MCF 10A (cell line): ENCODE measurements around the gene TUFT1. TPM values are rescaled to one million over a fixed set of nuclear protein-coding genes. Genes with fewer than 3 reads are reported as not detected.

Source experiments
- BruUV-seq: library from RNA; stranded (reverse); fragments of 400-500 nt; replicated peaks from 2 replicates; lab custom pipeline; 2021; lab: Mats Ljungman, UMichigan
- CTCF ChIA-PET: fragments of 300-600 bp; sonication (Branson Sonifier 250); formaldehyde crosslinking; extraction: SDS; loops from one replicate; lab custom pipeline; 2021; ENCODE audit warnings: antibody characterized with exemption, inconsistent platforms; lab: Yijun Ruan, JAX
- POLR2A ChIA-PET: fragments of 300-600, 350-650 bp; sonication (Branson Sonifier 250); formaldehyde crosslinking; extraction: SDS; loops from one replicate; lab custom pipeline; 2020; ENCODE audit warnings: antibody characterized with exemption, inconsistent platforms; lab: Yijun Ruan, JAX
- DNase-seq: peaks from one replicate; pipeline ENCODE4 v3.0.0-alpha.2; 2018; ENCODE audit not compliant: unreplicated experiment
- H3K27ac Mint-ChIP-seq: one replicate; pipeline ENCODE4 v1.8.0; 2022; ENCODE audit warnings: mild to moderate bottlenecking, low read depth, mixed read lengths; ENCODE audit not compliant: unreplicated experiment
- H3K27me3 Mint-ChIP-seq: one replicate; pipeline ENCODE4 v1.8.0; 2022; ENCODE audit warnings: mixed read lengths; ENCODE audit not compliant: insufficient read depth, unreplicated experiment
- H3K36me3 Mint-ChIP-seq: one replicate; pipeline ENCODE4 v1.8.0; 2022; ENCODE audit warnings: mild to moderate bottlenecking, moderate library complexity, mixed read lengths; ENCODE audit not compliant: insufficient read depth, unreplicated experiment
- H3K4me1 Mint-ChIP-seq: one replicate; pipeline ENCODE4 v1.8.0; 2022; ENCODE audit warnings: mixed read lengths; ENCODE audit not compliant: insufficient read depth, unreplicated experiment
- H3K4me3 Mint-ChIP-seq: one replicate; pipeline ENCODE4 v1.8.0; 2022; ENCODE audit warnings: mild to moderate bottlenecking, moderate library complexity, mixed read lengths; ENCODE audit not compliant: unreplicated experiment
- H3K9me3 Mint-ChIP-seq: one replicate; pipeline ENCODE4 v1.8.0; 2022; ENCODE audit warnings: mixed read lengths; ENCODE audit not compliant: unreplicated experiment
- intact Hi-C: fragments of 100-400 bp; cut with micrococcal nuclease; formaldehyde crosslinking; loops from 2 replicates; pipeline ENCODE4 v1.14.1; 2022
- total RNA-seq: library from RNA; stranded (reverse); gene quantifications from 2 replicates; pipeline ENCODE4 v1.2.3, GENCODE V29; 2022
- TF ChIP-seq, protein P1 (sequence below): fragments of 200-600 bp; IDR thresholded peaks from one replicate; pipeline ENCODE4 v1.8.0; 2022; ENCODE audit warnings: antibody characterized with exemption, mild to moderate bottlenecking; ENCODE audit not compliant: unreplicated experiment

TUFT1 gene
- total RNA-seq, 1 experiment from 2014 or later = 162 TPM

DNA sequence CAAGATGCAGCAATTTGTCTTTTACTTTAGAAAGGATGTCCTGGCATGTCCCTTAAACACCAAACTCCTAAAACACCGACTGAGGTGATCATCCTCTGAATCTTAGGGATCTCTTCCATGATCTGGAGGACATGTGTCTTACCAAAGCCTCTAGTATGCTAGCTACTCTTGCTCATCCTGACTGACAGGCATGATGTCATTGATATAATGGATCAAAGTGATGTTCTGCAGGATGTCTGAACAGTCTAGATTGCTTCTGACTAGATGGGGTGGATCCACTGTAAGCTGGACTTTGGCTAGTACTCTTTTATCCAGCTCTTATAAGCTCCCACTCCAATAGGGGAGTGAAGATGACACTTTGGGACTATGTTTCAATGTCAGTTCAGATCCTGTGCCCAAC is 40.2 kb upstream of the TUFT1 start:
- H3K4me3 Mint-ChIP-seq = no peak overlapping the region
- H3K4me1 Mint-ChIP-seq = peaks cover 9% of the 10 kb centered on the region
- intact Hi-C loops = no loop called here
- H3K27ac Mint-ChIP-seq = no peak overlapping the region
- CTCF ChIA-PET = interaction anchor here (0.6 to 1.0 kb wide), 2 partner anchors 33 to 36 kb away, joined by 3 to 7 read pairs; no protein-coding TSS in a partner anchor
- H3K27me3 Mint-ChIP-seq = peaks cover 31% of the 10 kb centered on the region
- H3K9me3 Mint-ChIP-seq = no peaks in the 10 kb centered on the region
- no TSS peak for BruUV-seq
- POLR2A ChIA-PET = interaction anchor here (2.1 kb wide), 1 partner anchor 11 kb away, joined by 5 read pairs; no protein-coding TSS in a partner anchor
- TF ChIP-seq, protein P1, sequence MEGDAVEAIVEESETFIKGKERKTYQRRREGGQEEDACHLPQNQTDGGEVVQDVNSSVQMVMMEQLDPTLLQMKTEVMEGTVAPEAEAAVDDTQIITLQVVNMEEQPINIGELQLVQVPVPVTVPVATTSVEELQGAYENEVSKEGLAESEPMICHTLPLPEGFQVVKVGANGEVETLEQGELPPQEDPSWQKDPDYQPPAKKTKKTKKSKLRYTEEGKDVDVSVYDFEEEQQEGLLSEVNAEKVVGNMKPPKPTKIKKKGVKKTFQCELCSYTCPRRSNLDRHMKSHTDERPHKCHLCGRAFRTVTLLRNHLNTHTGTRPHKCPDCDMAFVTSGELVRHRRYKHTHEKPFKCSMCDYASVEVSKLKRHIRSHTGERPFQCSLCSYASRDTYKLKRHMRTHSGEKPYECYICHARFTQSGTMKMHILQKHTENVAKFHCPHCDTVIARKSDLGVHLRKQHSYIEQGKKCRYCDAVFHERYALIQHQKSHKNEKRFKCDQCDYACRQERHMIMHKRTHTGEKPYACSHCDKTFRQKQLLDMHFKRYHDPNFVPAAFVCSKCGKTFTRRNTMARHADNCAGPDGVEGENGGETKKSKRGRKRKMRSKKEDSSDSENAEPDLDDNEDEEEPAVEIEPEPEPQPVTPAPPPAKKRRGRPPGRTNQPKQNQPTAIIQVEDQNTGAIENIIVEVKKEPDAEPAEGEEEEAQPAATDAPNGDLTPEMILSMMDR = no peak
- no peaks in the 10 kb centered on the region for H3K36me3 Mint-ChIP-seq
- DNase-seq = no peak

DNA sequence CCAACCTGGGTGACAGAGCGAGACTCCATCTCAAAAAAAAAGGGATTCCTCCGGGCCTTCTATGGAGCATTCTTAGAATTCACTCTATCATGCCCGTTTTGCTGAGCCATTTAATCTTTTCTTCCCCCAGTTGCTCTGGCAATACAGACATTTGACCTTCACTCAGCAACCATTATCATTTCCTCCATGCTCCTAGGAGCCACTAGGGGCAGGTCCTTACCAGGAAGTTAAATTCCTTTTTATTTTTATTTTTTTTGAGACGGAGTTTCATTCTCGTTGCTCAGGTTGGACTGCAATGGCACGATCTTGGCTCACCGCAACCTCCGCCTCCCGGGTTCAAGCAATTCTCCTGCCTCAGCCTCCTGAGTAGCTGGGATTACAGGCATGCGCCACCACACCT is 38.6 kb upstream of the TUFT1 start:
- intact Hi-C loops = no loop called here
- CTCF ChIA-PET = interaction anchor here (0.6 to 0.9 kb wide), 2 partner anchors 20 to 29 kb away, joined by 3 to 7 read pairs; no protein-coding TSS in a partner anchor

DNA sequence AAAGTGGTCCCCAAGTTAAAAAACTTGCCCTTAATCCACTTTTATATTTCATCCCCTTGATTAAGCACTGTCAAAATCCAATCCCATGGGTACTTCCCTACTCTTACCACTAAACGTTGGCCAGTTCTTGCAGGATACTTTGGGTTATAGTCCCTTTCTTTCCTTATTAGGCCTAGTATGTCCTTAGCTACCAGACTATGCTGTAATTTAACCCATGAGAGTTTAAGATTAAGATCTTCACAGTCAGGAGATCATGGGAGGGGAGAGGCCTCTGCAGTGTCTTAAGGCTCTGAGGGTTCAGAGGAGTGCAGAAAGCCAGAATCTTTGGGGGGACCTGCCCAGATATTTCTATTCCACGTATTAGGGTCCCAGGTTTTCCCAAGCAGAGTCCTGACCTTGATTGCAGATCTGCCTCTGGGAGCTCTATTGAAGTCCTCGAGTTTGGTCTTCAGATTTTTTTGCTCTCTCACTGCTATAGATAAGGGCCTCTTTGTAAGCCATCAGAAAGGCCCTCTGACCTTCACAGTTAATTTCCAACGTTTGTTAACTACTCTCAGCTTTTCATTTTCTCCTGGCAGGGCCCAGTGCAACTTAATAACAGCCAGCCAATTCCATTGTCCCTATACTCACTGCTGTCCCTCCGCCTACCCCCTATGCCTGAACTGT is 37.9 kb upstream of the TUFT1 start:
- intact Hi-C loops = no loop called here
- H3K27ac Mint-ChIP-seq = no peak overlapping the region
- ChIA-PET CTCF (interaction anchor here (0.9 kb wide), 1 partner anchor 40 kb away, joined by 3 read pairs; no protein-coding TSS in a partner anchor), POLR2A (no interaction called here)
- BruUV-seq = no TSS peak
- H3K4me1 Mint-ChIP-seq = no peaks in the 10 kb centered on the region
- DNase-seq = no peak
- H3K36me3 Mint-ChIP-seq = no peaks in the 10 kb centered on the region
- peaks cover 51% of the 10 kb centered on the region for H3K27me3 Mint-ChIP-seq
- TF ChIP-seq, protein P1 = no peak
- H3K4me3 Mint-ChIP-seq = no peak overlapping the region
- H3K9me3 Mint-ChIP-seq = no peaks in the 10 kb centered on the region

More for the DNA sequence above, 38.6 kb upstream of the TUFT1 start:
- TF ChIP-seq, protein P1 = no peak
- Mint-ChIP-seq H3K27me3 (peaks cover 44% of the 10 kb centered on the region), H3K9me3 (no peaks in the 10 kb centered on the region), H3K36me3 (no peaks in the 10 kb centered on the region), H3K27ac (no peak overlapping the region), H3K4me1 (no peaks in the 10 kb centered on the region), H3K4me3 (no peak overlapping the region)
- DNase-seq = no peak
- BruUV-seq = no TSS peak
- POLR2A ChIA-PET = interaction anchor here (2.1 kb wide), 1 partner anchor 12 kb away, joined by 5 read pairs; no protein-coding TSS in a partner anchor

DNA sequence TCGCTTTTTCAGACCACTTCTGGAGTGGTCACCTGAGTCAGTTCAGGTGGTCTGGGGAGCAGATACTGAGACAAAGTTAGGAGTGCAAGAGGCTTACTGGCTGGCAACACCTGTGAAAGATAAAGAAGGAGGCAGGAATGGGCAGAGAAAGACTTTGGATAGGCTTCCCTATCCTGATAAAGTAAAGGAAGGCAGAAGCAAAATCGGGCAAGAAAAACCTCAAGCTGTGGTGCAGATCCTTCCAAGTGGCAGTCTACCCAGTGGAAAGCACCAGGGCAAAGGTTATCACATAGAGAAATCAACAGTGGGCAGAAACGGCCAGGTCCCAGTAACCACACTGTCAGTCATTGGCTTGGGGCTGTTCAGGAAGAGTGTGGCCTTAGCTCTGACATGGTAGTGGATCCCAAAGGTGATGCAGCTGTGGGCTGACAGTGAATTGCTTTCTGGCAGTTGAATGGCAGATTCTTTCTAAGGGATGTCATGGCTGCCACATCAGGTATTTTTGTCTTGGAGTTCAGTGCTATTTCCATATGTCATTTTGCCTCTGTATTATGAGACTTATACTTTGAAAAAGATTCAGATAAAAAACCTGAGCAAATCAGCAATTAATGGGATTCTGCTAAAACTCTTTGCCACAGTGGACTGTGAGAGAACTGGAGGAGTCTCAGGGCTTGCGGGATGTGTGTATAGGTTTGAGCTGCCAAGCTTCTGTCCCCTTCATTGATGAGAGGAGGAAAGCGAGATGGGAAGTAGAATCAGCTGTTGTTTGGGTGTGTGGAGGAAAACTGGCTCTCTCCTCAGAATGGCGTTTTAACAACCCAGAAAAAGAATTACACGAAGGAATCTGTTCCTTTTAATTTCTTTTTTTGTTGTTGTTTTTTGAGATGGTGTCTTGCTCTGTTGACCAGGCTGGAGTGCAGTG is 37.0 kb upstream of the TUFT1 start:
- TF ChIP-seq, protein P1 = no peak
- no peak overlapping the region for H3K27ac Mint-ChIP-seq
- peaks cover 55% of the 10 kb centered on the region for H3K27me3 Mint-ChIP-seq
- H3K4me3 Mint-ChIP-seq = no peak overlapping the region
- intact Hi-C loops = no loop called here
- ChIA-PET CTCF (interaction anchor here (0.9 kb wide), 1 partner anchor 39 kb away, joined by 3 read pairs; no protein-coding TSS in a partner anchor), POLR2A (no interaction called here)
- no peaks in the 10 kb centered on the region for H3K4me1 Mint-ChIP-seq
- H3K9me3 Mint-ChIP-seq = no peaks in the 10 kb centered on the region
- no peak for DNase-seq
- BruUV-seq = no TSS peak
- no peaks in the 10 kb centered on the region for H3K36me3 Mint-ChIP-seq
